HepG2 (cell line): ENCODE measurements around the gene UBASH3A. TPM values are rescaled to one million over a fixed set of nuclear protein-coding genes. Genes with fewer than 3 reads are reported as not detected.

Experiments used
- ATAC-seq: fragments of 200-7000 bp; cut with Tn5 transposase; 3 replicates; pipeline ENCODE4 v1.9.1; 2020; ENCODE audit warnings: mild to moderate bottlenecking, moderate library complexity
- BruUV-seq: library from RNA; stranded (reverse); fragments of 400-500 nt; replicated peaks from 2 replicates; lab custom pipeline; 2021; lab: Mats Ljungman, UMichigan
- CTCF ChIA-PET: fragments of 300-600 bp; formaldehyde crosslinking; extraction: SDS; loops from one replicate; lab custom pipeline; 2021; ENCODE audit warnings: low total read pairs, inconsistent platforms, low intra/inter-chr PET ratio; lab: Yijun Ruan, JAX
- POLR2A ChIA-PET: fragments of 350-600 bp; sonication (Branson Sonifier 250); formaldehyde crosslinking; loops from one replicate; lab custom pipeline; 2020; ENCODE audit warnings: antibody characterized with exemption, inconsistent platforms; lab: Yijun Ruan, JAX
- DNase-seq: peaks from one replicate; pipeline ENCODE4 v3.0.0-alpha.2; 2015; ENCODE audit warnings: low spot score
- FAIRE-seq: peaks from 3 replicates; lab custom pipeline; 2011; peaks lifted over from hg19 to GRCh38; lab: Jason Lieb, UNC
- H2AFZ ChIP-seq: one replicate; pipeline ENCODE4 v1.6.1; 2011; ENCODE audit warnings: low read length, inconsistent platforms
- H3K27ac ChIP-seq: fragments of 300-600 bp; 3 replicates; pipeline ENCODE4 v1.8.0; 2011; ENCODE audit warnings: mixed run types, mild to moderate bottlenecking, mixed read lengths, low read length, inconsistent platforms; ENCODE audit not compliant: insufficient read depth; ENCODE audit errors: extremely low read length
- H3K27me3 ChIP-seq, 2 experiments: fragments of 200-600 bp in 1 of 2; 2 replicates in 1 of 2; 3 replicates in 1 of 2; pipeline versions ENCODE4 v1.6.0 to v1.8.0; 2011; ENCODE audit warnings: low read length in 2 of 2, mild to moderate bottlenecking in 2 of 2, moderate library complexity in 2 of 2, inconsistent platforms in 1 of 2; ENCODE audit not compliant: insufficient read depth in 2 of 2, control insufficient read depth in 1 of 2
- H3K36me3 ChIP-seq, 2 experiments: fragments of 200-600 bp in 1 of 2; replicated peaks in 1 of 2; 2 replicates in 1 of 2; 3 replicates in 1 of 2; pipeline versions ENCODE4 v1.5.1 to v1.8.0; 2011; ENCODE audit warnings: low read length in 2 of 2, inconsistent platforms in 1 of 2; ENCODE audit not compliant: insufficient read depth in 2 of 2, control insufficient read depth in 1 of 2
- H3K4me1 ChIP-seq: 2 replicates; pipeline ENCODE4 v1.5.1; 2012; ENCODE audit warnings: low read length, inconsistent platforms; ENCODE audit not compliant: insufficient read depth
- H3K4me2 ChIP-seq: 2 replicates; pipeline ENCODE4 v1.6.0; 2011; ENCODE audit warnings: low read depth, low read length, inconsistent platforms
- H3K4me3 ChIP-seq, 3 experiments: fragments of 200-600 bp in 1 of 3; sonication (generic), shearing (Covaris generic) in 1 of 3; replicated peaks in 1 of 3; 2 replicates each; pipeline ENCODE4 v1.5.1; 2011 to 2016; ENCODE audit warnings: low read length in 3 of 3, inconsistent platforms in 2 of 3, low read depth in 2 of 3, mild to moderate bottlenecking in 2 of 3, control low read depth in 1 of 3, mixed read lengths in 1 of 3; ENCODE audit not compliant: insufficient read depth in 1 of 3
- H3K79me2 ChIP-seq: one replicate; pipeline ENCODE4 v1.6.1; 2011; ENCODE audit warnings: low read length, inconsistent platforms; ENCODE audit not compliant: insufficient read depth
- H3K9ac ChIP-seq: 2 replicates; pipeline ENCODE4 v1.6.0; 2011; ENCODE audit warnings: mild to moderate bottlenecking, low read depth, low read length, inconsistent platforms; ENCODE audit not compliant: insufficient read depth
- H3K9me3 ChIP-seq: 2 replicates; pipeline ENCODE4 v1.5.1; 2012; ENCODE audit warnings: mild to moderate bottlenecking, low read length
- H4K20me1 ChIP-seq: 2 replicates; pipeline ENCODE4 v1.6.0; 2011; ENCODE audit warnings: inconsistent platforms, mild to moderate bottlenecking, low read length, moderate library complexity; ENCODE audit not compliant: insufficient read depth
- ARHGAP35 ChIP-seq: sonication (generic); formaldehyde crosslinking; IDR thresholded peaks from 2 replicates; pipeline ENCODE4 v1.9.0; 2022; ENCODE audit warnings: mild to moderate bottlenecking, inconsistent platforms, moderate library complexity, missing genetic modification reagents, borderline replicate concordance
- ARNT2 ChIP-seq: sonication (generic); formaldehyde crosslinking; IDR thresholded peaks from 2 replicates; pipeline ENCODE4 v1.8.0; 2022; ENCODE audit warnings: mild to moderate bottlenecking, low read depth, missing genetic modification reagents, moderate library complexity
- CBFB ChIP-seq: sonication (generic); formaldehyde crosslinking; IDR thresholded peaks from 2 replicates; pipeline ENCODE4 v1.4.0; 2020; ENCODE audit warnings: missing genetic modification reagents
- CENPBD1 ChIP-seq: sonication (generic); formaldehyde crosslinking; IDR thresholded peaks from 2 replicates; pipeline ENCODE4 v1.8.0; 2022; ENCODE audit warnings: missing genetic modification reagents, low read depth, mild to moderate bottlenecking, borderline replicate concordance
- CENPX ChIP-seq: sonication (generic); formaldehyde crosslinking; IDR thresholded peaks from 2 replicates; pipeline ENCODE4 v1.9.0; 2021; ENCODE audit warnings: mild to moderate bottlenecking, missing genetic modification reagents, moderate library complexity
- MIER3 ChIP-seq: IDR thresholded peaks from 2 replicates; pipeline ENCODE4 v1.6.1; 2016; ENCODE audit warnings: missing compliant biosample characterization, borderline replicate concordance
- NFATC3 ChIP-seq: sonication (generic); formaldehyde crosslinking; IDR thresholded peaks from 2 replicates; pipeline ENCODE4 v1.5.1; 2020; ENCODE audit warnings: mild to moderate bottlenecking, missing genetic modification reagents
- TIGD3 ChIP-seq: sonication (generic); formaldehyde crosslinking; IDR thresholded peaks from 2 replicates; pipeline ENCODE4 v1.5.1; 2020; ENCODE audit warnings: mild to moderate bottlenecking, missing genetic modification reagents, borderline replicate concordance
- ZBTB44 ChIP-seq: sonication (generic); formaldehyde crosslinking; IDR thresholded peaks from 2 replicates; pipeline ENCODE4 v1.4.0; 2020; ENCODE audit warnings: missing genetic modification reagents
- ZBTB7A ChIP-seq: sonication (generic); formaldehyde crosslinking; IDR thresholded peaks from 2 replicates; pipeline ENCODE4 v1.8.0; 2022; ENCODE audit warnings: mild to moderate bottlenecking, missing genetic modification reagents
- ZNF251 ChIP-seq: sonication (generic); formaldehyde crosslinking; IDR thresholded peaks from 2 replicates; pipeline ENCODE4 v1.9.0; 2021; ENCODE audit warnings: mild to moderate bottlenecking, missing genetic modification reagents
- WGBS: methylation state at CpG from one replicate; pipeline ENCODE4 v1.1.6; 2017; ENCODE audit warnings: low lambda C conversion rate; 5-methylcytosine and 5-hydroxymethylcytosine counted together
- in situ Hi-C: cut with HindIII; loops from 2 replicates; pipeline ENCODE4 v1.10.0; 2017; ENCODE audit warnings: low pct_unique_long_range_greater_than_20kb; ENCODE audit not compliant: extremely low pct_ligation_motif_present
- intact Hi-C: fragments of 100-400 bp; cut with micrococcal nuclease; formaldehyde crosslinking; loops from one replicate; pipeline ENCODE4 v1.10.0; 2022; ENCODE audit not compliant: unreplicated experiment
- polyA plus RNA-seq, 8 experiments: library from polyadenylated mRNA; depleted of rRNA in 3 of 8; stranded (reverse) in 7 of 8; unstranded in 1 of 8; fragments of >200 nt; fragmentation: Illumina TruSeq in 4 of 8; extraction: Trizol in 4 of 8; gene quantifications; 2 replicates each; pipeline versions ENCODE4 v1.2.1 to v1.2.3, GENCODE V29; 2011 to 2016; ENCODE audit warnings: low read depth in 4 of 8, missing spikeins in 1 of 8, mixed read lengths in 1 of 8; ENCODE audit not compliant: insufficient read depth in 1 of 8
- total RNA-seq, 5 experiments: library from RNA; depleted of rRNA; stranded (reverse); fragments of >200 nt; fragmentation: Illumina TruSeq; extraction: Trizol; gene quantifications; 2 replicates each; pipeline ENCODE4 v1.2.3, GENCODE V29; 2016; ENCODE audit warnings: low read depth in 1 of 5
- TF ChIP-seq, protein P1 (sequence below), 2 experiments: sonication (generic) in 1 of 2; formaldehyde crosslinking in 1 of 2; IDR thresholded peaks; 2 replicates each; pipeline versions ENCODE4 v1.5.1 to v1.6.1; 2011 to 2020; ENCODE audit warnings: borderline replicate concordance in 1 of 2, low read depth in 1 of 2, low read length in 1 of 2, mild to moderate bottlenecking in 1 of 2, missing genetic modification reagents in 1 of 2, moderate library complexity in 1 of 2
- TF ChIP-seq, protein P2 (sequence below): sonication (generic); formaldehyde crosslinking; IDR thresholded peaks from 2 replicates; pipeline ENCODE4 v1.4.0; 2020; ENCODE audit warnings: missing genetic modification reagents

UBASH3A gene
- total and polyA plus RNA-seq, 2 of the 13 experiments (the other 11 are each of a cell fraction or from before 2014, with no cell fraction given), result not detected

DNA sequence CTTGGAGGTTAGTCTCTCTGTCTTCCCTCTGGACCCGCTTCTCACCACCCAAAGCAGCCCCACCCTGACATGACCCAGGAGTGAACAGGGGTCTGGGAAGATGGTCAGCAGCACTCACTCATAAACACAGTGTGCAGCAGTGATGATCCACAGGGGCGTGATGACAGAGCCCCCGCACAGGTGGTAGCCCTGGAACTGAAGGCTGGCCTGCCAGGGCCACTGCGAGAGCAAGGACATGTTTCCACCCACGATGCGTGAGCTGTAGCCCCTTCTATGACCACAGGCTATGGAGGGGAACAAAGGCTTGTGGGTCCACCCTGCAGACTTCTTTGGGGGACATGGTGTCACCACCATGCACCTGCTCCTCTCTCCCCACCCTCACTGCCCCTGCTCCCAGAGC lies 20.8 kb upstream of the UBASH3A start:
- no TSS peak for BruUV-seq
- Histone ChIP-seq H3K79me2 (no peaks in the 10 kb centered on the region), H3K27ac (no peak overlapping the region), H3K4me2 (no peak overlapping the region), H2AFZ (no peak overlapping the region), H3K4me1 (peaks cover 47% of the 10 kb centered on the region), H4K20me1 (no peaks in the 10 kb centered on the region), H3K9ac (no peak overlapping the region), H3K36me3 (no peaks in the 10 kb centered on the region), H3K27me3 (no peaks in the 10 kb centered on the region), H3K4me3 (no peak overlapping the region), H3K9me3 (no peaks in the 10 kb centered on the region)
- ATAC-seq, result no peak
- DNase-seq, result no peak
- ChIA-PET POLR2A (interaction anchor here (0.8 kb wide), 1 partner anchor 16 kb away, joined by 3 read pairs; the partner anchor contains the start of gene TFF1), CTCF (interaction anchor here (2.5 to 2.9 kb wide), 2 partner anchors 67 to 72 kb away, joined by 16 to 30 read pairs; no protein-coding TSS in a partner anchor)
- in situ Hi-C loops (loop anchor here (5.0 kb wide), 1 partner anchor 64 kb away; no protein-coding TSS in a partner anchor), intact Hi-C loops (no loop called here)
- no peak for FAIRE-seq
- 92% methylated on average over 1 of the region's 6 CpGs for WGBS
- TF ChIP-seq ZNF251 (CRISPR knock-in tag) (no peak), CBFB (CRISPR knock-in tag) (no peak), CENPBD1 (CRISPR knock-in tag) (no peak), CENPX (CRISPR knock-in tag) (no peak), TIGD3 (CRISPR knock-in tag) (no peak), ZBTB44 (CRISPR knock-in tag) (no peak), NFATC3 (CRISPR knock-in tag) (no peak), ZBTB7A (CRISPR knock-in tag) (no peak), ARHGAP35 (no peak), MIER3 (CRISPR knock-in tag) (no peak), ARNT2 (no peak)
- TF ChIP-seq, protein P1, sequence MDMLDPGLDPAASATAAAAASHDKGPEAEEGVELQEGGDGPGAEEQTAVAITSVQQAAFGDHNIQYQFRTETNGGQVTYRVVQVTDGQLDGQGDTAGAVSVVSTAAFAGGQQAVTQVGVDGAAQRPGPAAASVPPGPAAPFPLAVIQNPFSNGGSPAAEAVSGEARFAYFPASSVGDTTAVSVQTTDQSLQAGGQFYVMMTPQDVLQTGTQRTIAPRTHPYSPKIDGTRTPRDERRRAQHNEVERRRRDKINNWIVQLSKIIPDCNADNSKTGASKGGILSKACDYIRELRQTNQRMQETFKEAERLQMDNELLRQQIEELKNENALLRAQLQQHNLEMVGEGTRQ (IDR thresholded peaks at IDR 0.05; ENCODE audit: low read depth, low read length), result no peak
- TF ChIP-seq, protein P1 (CRISPR knock-in tag; IDR thresholded peaks at IDR 0.05; ENCODE audit: borderline replicate concordance), result no peak
- TF ChIP-seq, protein P2, sequence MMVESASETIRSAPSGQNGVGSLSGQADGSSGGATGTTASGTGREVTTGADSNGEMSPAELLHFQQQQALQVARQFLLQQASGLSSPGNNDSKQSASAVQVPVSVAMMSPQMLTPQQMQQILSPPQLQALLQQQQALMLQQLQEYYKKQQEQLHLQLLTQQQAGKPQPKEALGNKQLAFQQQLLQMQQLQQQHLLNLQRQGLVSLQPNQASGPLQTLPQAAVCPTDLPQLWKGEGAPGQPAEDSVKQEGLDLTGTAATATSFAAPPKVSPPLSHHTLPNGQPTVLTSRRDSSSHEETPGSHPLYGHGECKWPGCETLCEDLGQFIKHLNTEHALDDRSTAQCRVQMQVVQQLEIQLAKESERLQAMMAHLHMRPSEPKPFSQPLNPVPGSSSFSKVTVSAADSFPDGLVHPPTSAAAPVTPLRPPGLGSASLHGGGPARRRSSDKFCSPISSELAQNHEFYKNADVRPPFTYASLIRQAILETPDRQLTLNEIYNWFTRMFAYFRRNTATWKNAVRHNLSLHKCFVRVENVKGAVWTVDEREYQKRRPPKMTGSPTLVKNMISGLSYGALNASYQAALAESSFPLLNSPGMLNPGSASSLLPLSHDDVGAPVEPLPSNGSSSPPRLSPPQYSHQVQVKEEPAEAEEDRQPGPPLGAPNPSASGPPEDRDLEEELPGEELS (CRISPR knock-in tag), result no peak
